GM19372 (cell line): ENCODE results near the gene BEND6.

Experiments used
- ATAC-seq: cut with Tn5 transposase; IDR thresholded peaks from one replicate; pipeline ENCODE4 v1.9.1; 2021; ENCODE audit warnings: mild to moderate bottlenecking, low read depth, moderate library complexity; ENCODE audit not compliant: unreplicated experiment

Gene BEND6

GRCh38 chr6:56938649-56939191 lies 16.2 kb upstream of the BEND6 start:
- no peak for ATAC-seq

DNA sequence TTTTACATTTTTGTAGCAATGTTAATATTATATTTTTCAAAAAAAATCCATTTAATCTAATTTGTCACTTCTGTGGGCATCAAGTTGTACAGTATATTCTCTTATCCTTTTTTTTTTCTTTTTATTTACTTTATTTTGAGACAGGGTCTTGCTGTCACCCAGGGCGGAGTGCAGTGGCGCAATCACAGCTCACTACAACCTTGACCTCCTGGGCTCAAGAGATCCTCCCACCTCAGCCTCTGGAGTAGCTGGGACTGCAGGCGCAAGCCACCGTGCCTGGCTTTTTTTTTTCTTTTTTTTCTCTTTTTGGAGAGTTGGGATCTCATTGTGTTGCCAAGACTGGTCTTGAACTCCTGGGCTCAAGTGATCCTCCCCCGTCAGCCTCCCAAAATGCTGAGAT lies 14.4 kb upstream of the BEND6 start:
- ATAC-seq, result no peak

DNA sequence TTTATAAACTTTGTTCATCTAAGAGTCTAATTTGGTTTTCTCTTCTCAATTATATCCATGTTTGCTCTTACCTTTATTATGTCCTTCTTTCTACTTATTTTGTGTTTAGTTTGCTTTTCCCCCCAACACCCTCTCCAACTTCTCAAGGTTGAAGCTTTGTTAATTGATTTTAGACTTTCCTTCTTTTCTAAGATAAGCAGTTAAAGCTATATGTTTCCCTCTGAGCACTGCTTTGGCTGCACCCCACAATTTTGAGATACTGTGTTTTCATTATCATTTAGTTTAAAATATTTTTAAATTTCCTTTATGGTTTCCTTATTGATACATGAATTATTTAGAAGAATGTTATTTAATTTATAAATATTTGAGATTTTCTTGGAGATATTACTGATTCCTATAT lies 13.9 kb upstream of the BEND6 start:
- no peak for ATAC-seq

GRCh38 chr6:56944661-56945060 lies 10.2 kb upstream of the BEND6 start:
- no peak for ATAC-seq

DNA sequence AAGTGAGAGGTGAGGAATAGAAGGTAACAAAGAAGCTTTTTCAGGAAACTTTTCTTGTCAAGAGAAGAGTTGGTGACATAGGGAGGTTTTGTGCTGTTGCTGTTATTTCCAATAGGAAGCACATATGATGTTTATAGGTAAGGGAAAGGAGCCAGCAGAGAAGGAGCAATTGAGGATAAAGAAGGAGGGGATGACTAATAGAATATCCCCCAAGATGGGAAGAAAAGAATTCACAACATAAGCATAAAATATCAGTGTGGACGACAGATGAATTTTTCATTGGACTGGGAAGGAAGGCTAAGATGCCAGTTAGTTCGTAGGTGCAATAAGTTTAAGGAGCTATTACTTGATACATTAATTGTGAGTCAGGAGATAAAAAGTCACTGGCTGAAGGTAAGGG lies 8.5 kb upstream of the BEND6 start:
- ATAC-seq, result no peak

GRCh38 chr6:56947924-56948323 lies 7.0 kb upstream of the BEND6 start:
- no peak for ATAC-seq

DNA sequence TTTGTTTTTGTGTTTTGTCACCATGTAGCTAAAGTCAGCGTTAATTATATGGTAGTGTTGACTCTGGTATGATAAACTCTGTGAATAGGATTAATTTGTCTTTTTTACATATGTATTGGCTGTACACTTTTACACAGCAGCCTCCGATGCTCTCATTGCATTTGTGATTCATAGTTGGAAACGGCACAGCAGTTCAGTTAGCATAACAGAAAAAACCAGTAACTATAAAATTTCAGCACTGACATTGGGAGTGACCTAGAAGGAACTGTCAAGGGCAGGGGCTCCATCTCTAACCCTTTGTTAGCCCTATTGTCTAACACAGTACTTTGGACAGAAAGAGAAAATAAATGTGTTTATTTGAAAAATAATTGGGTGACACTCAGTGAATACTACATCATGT lies 5.6 kb upstream of the BEND6 start:
- no peak for ATAC-seq

- no peak for ATAC-seq
These were observed 4.9 kb upstream of the BEND6 start for GRCh38 chr6:56949925-56950495.

- no peak for ATAC-seq
These were observed 3.7 kb upstream of the BEND6 start for GRCh38 chr6:56951049-56951831.

- ATAC-seq, result no peak
These were observed 1.1 kb upstream of the BEND6 start for GRCh38 chr6:56953597-56954402.

DNA sequence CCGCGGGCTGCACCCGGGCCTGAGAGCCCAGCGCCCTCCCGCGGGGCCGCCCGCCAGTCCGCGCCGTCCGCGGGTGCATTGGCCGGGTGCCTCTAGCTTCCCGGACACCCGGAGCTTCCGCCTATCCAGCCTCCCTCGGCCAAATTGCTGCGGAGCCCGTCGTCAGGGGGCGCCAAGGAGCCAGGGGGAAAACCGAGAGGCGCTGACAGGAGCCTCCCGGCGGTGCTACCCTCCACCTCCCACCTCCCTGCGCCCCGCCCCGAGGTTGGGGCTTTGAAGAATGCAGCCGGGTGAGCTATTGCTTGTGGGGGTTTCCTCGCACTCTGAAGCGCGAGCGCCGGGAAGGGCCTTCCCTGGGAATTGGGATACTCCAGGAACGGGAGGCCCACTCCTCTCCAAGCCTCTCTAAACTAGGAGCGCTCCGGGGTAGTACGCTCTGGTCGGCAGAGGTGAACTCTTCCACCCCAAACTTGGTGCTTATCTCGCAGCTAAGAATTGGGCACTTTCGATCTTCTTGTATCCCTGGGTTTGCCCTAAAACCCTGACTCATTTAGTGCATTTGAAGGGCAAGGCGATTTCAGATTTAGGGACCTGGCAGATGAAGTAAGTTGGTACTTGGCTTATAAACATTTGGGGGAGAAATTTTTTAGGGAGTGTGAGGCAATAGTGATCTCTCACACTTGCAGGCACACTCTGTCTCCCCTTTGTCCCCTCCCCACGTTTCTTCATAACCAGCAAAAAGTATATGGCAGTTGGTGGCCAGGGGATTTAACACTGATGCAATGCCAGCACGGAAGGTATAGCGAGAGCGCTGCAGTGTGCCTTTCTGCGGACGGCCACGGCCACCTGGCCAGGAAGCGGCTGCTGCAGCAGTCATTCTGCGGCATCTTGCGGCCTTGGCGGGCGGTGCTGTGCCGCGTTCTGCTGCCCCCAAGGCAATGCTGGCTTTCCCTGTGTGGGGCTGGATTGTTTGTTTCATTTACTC lies 556 bp downstream of the BEND6 start:
- ATAC-seq, result peak; percentile 56

DNA sequence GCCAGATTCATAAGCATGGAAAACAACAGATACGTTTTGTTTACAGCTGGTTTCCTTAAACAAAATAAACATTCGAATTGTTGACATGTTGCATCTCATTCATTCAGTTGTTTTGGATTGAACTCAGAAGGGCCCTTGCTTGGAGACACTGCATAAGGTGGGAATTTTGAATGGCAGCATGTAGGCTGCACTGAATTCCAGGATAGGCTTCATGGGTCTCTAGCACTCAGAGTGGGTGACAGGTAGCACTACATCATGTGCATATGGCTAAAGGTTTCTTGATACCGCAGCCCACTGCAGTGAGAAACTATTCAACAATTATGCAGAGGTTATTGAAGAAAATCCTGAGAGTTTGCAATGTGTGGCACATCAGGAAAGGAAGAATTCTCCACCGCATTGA lies 1.6 kb downstream of the BEND6 start:
- no peak for ATAC-seq

GRCh38 chr6:56957856-56958255 lies 2.9 kb downstream of the BEND6 start:
- ATAC-seq, result no peak

DNA sequence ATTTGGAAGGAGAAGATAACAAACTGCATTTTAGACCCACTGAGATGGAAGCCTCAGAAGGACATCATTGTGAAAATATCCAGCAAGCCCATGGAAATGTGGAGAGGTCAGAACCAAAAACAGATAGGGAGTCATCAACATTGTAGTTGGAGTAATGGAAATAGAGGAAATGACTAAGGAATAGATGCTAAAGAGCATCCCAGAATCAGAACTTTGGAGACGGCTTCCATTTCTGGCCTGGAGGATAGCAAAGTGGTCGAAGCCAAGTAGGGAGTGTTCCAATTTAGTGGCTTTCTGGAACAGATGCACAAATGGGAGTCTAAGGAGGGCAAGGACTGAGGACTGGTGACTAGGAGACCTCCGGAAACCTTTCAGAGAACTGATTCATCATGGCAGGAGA lies 3.6 kb downstream of the BEND6 start:
- no peak for ATAC-seq

DNA sequence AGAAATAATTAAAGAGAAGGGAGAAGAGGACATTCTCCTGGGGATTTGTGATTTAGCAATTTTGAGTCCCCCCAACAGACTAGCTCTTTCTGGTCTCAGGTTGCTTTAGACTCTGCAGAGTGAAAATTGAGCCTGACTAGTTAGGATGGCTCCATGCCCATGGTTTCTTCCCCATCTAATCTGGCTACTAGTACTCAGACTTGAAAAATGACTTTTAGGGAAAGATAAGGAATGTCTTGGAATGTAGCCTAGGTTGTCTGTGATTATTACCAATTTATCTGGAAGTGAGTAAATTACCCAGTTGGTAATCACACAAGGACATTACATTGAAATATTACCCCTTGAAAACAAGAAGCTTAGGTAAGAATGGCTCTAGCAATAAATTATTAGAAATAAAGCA lies 4.2 kb downstream of the BEND6 start:
- ATAC-seq, result no peak

GRCh38 chr6:56959938-56960337 lies 5.0 kb downstream of the BEND6 start:
- no peak for ATAC-seq

GRCh38 chr6:56961151-56961550 lies 6.2 kb downstream of the BEND6 start:
- ATAC-seq, result no peak

GRCh38 chr6:56962441-56962840 lies 7.5 kb downstream of the BEND6 start:
- ATAC-seq, result no peak

DNA sequence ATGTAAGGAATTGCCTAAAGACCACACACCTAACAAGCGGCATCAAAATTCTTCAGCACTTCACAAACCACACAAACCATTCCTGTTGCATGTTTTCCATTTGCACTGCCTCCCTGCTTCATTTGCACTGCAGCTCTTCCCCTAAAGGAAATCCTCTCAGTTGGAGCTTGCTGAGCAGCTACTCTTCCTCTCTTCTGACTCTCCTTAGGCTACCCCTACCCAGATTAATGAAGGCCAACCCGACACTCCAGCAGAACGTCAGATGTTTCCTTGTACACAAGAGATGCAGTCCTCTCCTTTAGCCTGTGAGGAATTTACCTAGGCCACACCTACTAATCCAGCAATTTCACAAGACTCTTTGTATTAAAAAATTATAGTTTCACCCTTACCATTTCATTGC lies 8.1 kb downstream of the BEND6 start:
- ATAC-seq, result no peak

DNA sequence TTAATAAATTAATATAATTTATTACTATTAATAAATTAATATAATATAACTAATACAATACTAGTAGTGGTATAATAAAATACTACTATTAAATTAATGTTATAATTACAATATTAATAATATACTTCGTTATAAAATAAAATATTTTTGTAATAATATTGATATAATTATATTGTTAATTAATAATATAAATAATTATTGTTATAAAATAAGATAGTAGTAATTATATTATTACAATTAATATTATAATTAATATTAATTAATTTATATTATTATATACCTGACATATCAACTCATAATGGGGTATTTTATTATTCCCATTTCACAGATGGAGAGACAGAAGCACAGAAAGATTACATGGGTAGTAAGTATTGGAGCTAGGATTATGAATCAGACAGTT lies 8.9 kb downstream of the BEND6 start:
- no peak for ATAC-seq
